Mesothelial cell of epicardium (in vitro differentiated cells): ENCODE data around the gene TAF15. TPM values are rescaled to one million over a fixed set of nuclear protein-coding genes. Genes with fewer than 3 reads are reported as not detected.
A peak's percentile ranks its signal among the peaks of the same experiment; 100 is the strongest.

ENCODE experiments used
- DNase-seq, 2 experiments: peaks; one replicate each; pipeline ENCODE4 v3.0.0; 2021; ENCODE audit warnings: low spot score in 2 of 2; ENCODE audit not compliant: unreplicated experiment in 2 of 2
- H3K27ac Mint-ChIP-seq: 2 replicates; pipeline ENCODE4 v1.8.0; 2021; ENCODE audit warnings: mixed read lengths
- H3K27me3 Mint-ChIP-seq: 2 replicates; pipeline ENCODE4 v1.8.0; 2021; ENCODE audit warnings: low read depth, mixed read lengths
- H3K36me3 Mint-ChIP-seq: 2 replicates; pipeline ENCODE4 v1.8.0; 2021; ENCODE audit warnings: mixed read lengths
- H3K4me1 Mint-ChIP-seq: 2 replicates; pipeline ENCODE4 v1.8.0; 2021; ENCODE audit warnings: mixed read lengths
- H3K4me3 Mint-ChIP-seq: 2 replicates; pipeline ENCODE4 v1.8.0; 2021; ENCODE audit warnings: mild to moderate bottlenecking, moderate library complexity, mixed read lengths
- H3K9me3 Mint-ChIP-seq: 2 replicates; pipeline ENCODE4 v1.8.0; 2021; ENCODE audit warnings: mixed read lengths
- total RNA-seq: library from RNA; stranded (reverse); gene quantifications from 3 replicates; pipeline ENCODE4 v1.2.1, GENCODE V29; 2021
- TF ChIP-seq, protein P1 (sequence below): fragments of 200-600 bp; sonication (generic); IDR thresholded peaks from one replicate; pipeline ENCODE4 v1.5.0; 2021; ENCODE audit warnings: antibody characterized with exemption; ENCODE audit not compliant: unreplicated experiment

TAF15 gene
- total RNA-seq, 1 donor from 2014 or later = 225 TPM

DNA sequence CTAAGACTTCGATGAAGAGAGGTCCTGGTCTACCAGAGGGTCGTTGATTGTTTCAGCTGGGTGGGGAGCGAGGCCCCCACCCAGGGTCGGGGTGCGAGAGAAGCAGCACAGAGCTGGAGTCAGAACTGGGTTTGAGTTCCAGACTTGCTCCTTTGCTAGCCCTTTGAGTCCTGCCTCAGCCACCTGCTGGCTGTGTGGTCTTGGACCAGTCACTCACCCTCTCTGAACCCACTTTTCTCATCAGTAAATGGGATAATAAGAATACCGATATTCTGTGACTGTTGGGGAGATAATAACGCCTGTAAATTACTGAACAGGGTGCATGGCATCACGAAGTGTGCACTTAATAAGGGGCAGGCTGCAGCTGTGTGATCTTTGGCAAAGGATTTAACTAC lies 13.4 kb upstream of the TAF15 start:
- no peak for DNase-seq
- peak overlapping the region; percentile 59 for H3K4me3 Mint-ChIP-seq
- TF ChIP-seq, protein P1, sequence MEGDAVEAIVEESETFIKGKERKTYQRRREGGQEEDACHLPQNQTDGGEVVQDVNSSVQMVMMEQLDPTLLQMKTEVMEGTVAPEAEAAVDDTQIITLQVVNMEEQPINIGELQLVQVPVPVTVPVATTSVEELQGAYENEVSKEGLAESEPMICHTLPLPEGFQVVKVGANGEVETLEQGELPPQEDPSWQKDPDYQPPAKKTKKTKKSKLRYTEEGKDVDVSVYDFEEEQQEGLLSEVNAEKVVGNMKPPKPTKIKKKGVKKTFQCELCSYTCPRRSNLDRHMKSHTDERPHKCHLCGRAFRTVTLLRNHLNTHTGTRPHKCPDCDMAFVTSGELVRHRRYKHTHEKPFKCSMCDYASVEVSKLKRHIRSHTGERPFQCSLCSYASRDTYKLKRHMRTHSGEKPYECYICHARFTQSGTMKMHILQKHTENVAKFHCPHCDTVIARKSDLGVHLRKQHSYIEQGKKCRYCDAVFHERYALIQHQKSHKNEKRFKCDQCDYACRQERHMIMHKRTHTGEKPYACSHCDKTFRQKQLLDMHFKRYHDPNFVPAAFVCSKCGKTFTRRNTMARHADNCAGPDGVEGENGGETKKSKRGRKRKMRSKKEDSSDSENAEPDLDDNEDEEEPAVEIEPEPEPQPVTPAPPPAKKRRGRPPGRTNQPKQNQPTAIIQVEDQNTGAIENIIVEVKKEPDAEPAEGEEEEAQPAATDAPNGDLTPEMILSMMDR = no peak
- peaks cover 12% of the 10 kb centered on the region for H3K4me1 Mint-ChIP-seq
- no peak overlapping the region for H3K27ac Mint-ChIP-seq
- no peaks in the 10 kb centered on the region for H3K36me3 Mint-ChIP-seq
- no peaks in the 10 kb centered on the region for H3K9me3 Mint-ChIP-seq
- H3K27me3 Mint-ChIP-seq = peaks cover 64% of the 10 kb centered on the region

DNA sequence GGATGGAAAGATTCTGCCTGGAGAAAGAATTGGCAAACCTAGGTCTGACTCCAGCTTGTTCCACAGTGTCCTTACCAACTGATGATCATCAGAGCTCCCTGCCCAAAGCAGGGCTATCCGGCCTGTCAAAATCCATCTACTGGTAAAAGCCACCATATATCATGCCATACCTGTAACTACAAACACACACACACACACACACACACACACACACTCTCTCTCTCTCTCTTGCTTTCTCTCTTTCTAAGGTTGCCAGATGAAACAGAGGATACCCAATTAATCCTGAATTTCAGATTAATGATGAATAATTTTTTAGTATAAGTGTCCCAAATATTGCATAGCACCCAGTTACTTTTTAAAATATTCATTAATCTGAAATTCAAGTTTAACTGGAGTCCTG lies 12.3 kb upstream of the TAF15 start:
- peaks cover 17% of the 10 kb centered on the region for H3K4me1 Mint-ChIP-seq
- peaks cover 63% of the 10 kb centered on the region for H3K27me3 Mint-ChIP-seq
- no peak overlapping the region for H3K4me3 Mint-ChIP-seq
- H3K27ac Mint-ChIP-seq = no peak overlapping the region
- no peak for DNase-seq
- H3K9me3 Mint-ChIP-seq = no peaks in the 10 kb centered on the region
- no peaks in the 10 kb centered on the region for H3K36me3 Mint-ChIP-seq
- TF ChIP-seq, protein P1 = no peak

DNA sequence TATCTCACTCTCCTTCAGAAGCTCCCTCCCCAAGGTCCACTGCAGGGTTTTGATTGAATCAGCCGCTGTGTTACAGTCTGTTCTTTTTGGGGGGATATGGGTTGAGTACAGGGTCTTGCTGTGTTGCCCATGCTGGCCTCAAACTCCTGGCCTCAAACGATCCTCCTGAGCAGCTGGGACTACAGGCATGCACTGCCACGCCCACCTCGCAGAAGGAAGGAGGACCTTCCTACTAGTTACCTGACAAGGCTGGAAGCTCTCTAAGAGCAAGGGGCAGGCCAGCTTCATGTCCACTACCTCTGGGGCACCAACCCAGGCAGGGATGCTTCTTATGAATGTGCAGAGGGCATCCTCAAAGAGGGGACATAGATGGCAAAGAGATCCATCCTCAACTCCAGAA lies 11.9 kb upstream of the TAF15 start:
- H3K4me3 Mint-ChIP-seq = no peak overlapping the region
- H3K4me1 Mint-ChIP-seq = peaks cover 17% of the 10 kb centered on the region
- H3K36me3 Mint-ChIP-seq = no peaks in the 10 kb centered on the region
- H3K27ac Mint-ChIP-seq = no peak overlapping the region
- H3K9me3 Mint-ChIP-seq = no peaks in the 10 kb centered on the region
- TF ChIP-seq, protein P1 = no peak
- no peak for DNase-seq
- peaks cover 59% of the 10 kb centered on the region for H3K27me3 Mint-ChIP-seq

DNA sequence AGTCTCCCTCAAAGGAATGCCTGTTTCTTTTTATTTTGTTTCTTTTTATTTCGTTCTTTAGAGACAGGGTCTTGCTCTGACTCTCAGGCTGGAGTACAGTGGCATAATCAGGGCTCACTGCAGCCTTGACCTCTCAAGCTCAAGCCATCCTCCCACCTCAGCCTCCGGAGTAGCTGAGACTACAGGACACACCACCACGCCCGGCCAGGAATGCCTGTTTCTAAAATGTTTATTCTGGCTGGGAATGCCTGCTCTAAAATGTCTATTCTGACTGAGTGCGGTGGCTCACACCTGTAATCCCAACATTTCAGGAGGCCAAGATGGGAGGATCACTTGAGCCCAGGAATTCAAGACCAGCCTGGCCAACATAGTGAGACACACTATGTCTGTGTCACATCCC lies 11.4 kb upstream of the TAF15 start:
- H3K4me3 Mint-ChIP-seq = no peak overlapping the region
- H3K36me3 Mint-ChIP-seq = no peaks in the 10 kb centered on the region
- peaks cover 55% of the 10 kb centered on the region for H3K27me3 Mint-ChIP-seq

DNA sequence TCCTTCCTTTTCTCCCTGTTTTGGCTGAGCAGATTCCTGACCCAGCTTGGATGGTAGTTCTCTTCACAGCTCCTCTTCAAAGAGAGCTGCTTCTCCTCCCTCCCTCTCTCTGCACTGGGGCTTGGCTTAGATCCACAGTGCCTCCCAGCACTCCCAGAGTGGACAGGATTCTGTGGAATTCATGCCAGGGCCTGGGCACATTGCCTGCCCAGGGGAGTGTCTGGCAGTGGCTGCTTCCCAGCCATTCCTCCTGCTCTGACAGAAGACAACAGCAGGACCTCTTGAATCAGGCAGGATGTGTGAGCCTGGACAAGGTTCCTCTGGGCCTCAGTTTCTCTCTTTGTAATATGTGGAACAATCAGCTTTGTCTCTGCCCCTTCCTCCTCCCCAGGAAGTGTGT lies 9.3 kb upstream of the TAF15 start:
- Mint-ChIP-seq H3K27me3 (peaks cover 35% of the 10 kb centered on the region), H3K4me1 (peaks cover 12% of the 10 kb centered on the region), H3K9me3 (no peaks in the 10 kb centered on the region), H3K36me3 (no peaks in the 10 kb centered on the region), H3K27ac (no peak overlapping the region), H3K4me3 (no peak overlapping the region)
- TF ChIP-seq, protein P1 = no peak
- no peak for DNase-seq

More for the DNA sequence above, 11.4 kb upstream of the TAF15 start:
- no peak overlapping the region for H3K27ac Mint-ChIP-seq
- TF ChIP-seq, protein P1 = no peak
- no peaks in the 10 kb centered on the region for H3K9me3 Mint-ChIP-seq
- DNase-seq = no peak
- H3K4me1 Mint-ChIP-seq = peaks cover 17% of the 10 kb centered on the region
